IMR-90 (cell line): ENCODE results near the gene SYNPO. TPM values are rescaled to one million over a fixed set of nuclear protein-coding genes. Genes with fewer than 3 reads are reported as not detected.
A peak's percentile ranks its signal among the peaks of the same experiment; 100 is the strongest.

Source experiments
- ATAC-seq: fragments of 200-7000 bp; cut with Tn5 transposase; 2 replicates; pipeline ENCODE4 v1.9.1; 2020; ENCODE audit warnings: low read depth, mild to moderate bottlenecking, moderate library complexity
- BruUV-seq: library from RNA; stranded (reverse); fragments of 400-500 nt; replicated peaks from 2 replicates; lab custom pipeline; 2021; lab: Mats Ljungman, UMichigan
- CTCF ChIA-PET: fragments of 300-600 bp; formaldehyde crosslinking; extraction: SDS; loops from one replicate; lab custom pipeline; 2021; ENCODE audit warnings: antibody characterized with exemption; lab: Yijun Ruan, JAX
- POLR2A ChIA-PET: fragments of 300-600 bp; sonication (Branson Sonifier 250); formaldehyde crosslinking; loops from one replicate; lab custom pipeline; 2022; ENCODE audit warnings: antibody characterized with exemption; ENCODE audit not compliant: unreplicated experiment; lab: Charles Lee
- DNase-seq: peaks from one replicate; pipeline ENCODE4 v3.0.0; 2013
- H2AFZ ChIP-seq: replicated peaks from 2 replicates; pipeline ENCODE3; 2013; ENCODE audit warnings: low read length, mild to moderate bottlenecking; ENCODE audit not compliant: poor library complexity
- H2AK5ac ChIP-seq: 2 replicates; pipeline ENCODE4 v1.6.1; 2013; ENCODE audit warnings: low read depth, low read length, inconsistent platforms
- H2AK9ac ChIP-seq: replicated peaks from 2 replicates; pipeline ENCODE3; 2013; ENCODE audit warnings: mild to moderate bottlenecking, low read depth, low read length, moderate library complexity; ENCODE audit not compliant: poor library complexity
- H2BK120ac ChIP-seq: 2 replicates; pipeline ENCODE4 v1.6.1; 2013; ENCODE audit warnings: low read depth, low read length, inconsistent platforms
- H2BK15ac ChIP-seq: 3 replicates; pipeline ENCODE4 v1.6.1; 2013; ENCODE audit warnings: low read depth, low read length, inconsistent platforms
- H2BK20ac ChIP-seq: 2 replicates; pipeline ENCODE4 v1.6.1; 2013; ENCODE audit warnings: low read depth, mild to moderate bottlenecking, inconsistent platforms, low read length, moderate library complexity
- H2BK5ac ChIP-seq: 2 replicates; pipeline ENCODE4 v1.6.1; 2013; ENCODE audit warnings: mild to moderate bottlenecking, low read depth, low read length, inconsistent platforms; ENCODE audit not compliant: poor library complexity, severe bottlenecking
- H3K14ac ChIP-seq: replicated peaks from 2 replicates; pipeline ENCODE4 v1.6.1; 2013; ENCODE audit warnings: low read depth, low read length, inconsistent platforms
- H3K18ac ChIP-seq: 2 replicates; pipeline ENCODE4 v1.6.1; 2013; ENCODE audit warnings: low read depth, low read length, control low read depth
- H3K23ac ChIP-seq: 2 replicates; pipeline ENCODE4 v1.6.1; 2013; ENCODE audit warnings: low read depth, low read length, inconsistent platforms
- H3K27ac ChIP-seq: 2 replicates; pipeline ENCODE4 v1.5.1; 2013; ENCODE audit warnings: mild to moderate bottlenecking, control low read depth, low read length; ENCODE audit not compliant: insufficient read depth
- H3K27me3 ChIP-seq: 2 replicates; pipeline ENCODE4 v1.6.1; 2013; ENCODE audit warnings: low read length; ENCODE audit not compliant: control insufficient read depth, insufficient read depth
- H3K36me3 ChIP-seq: 2 replicates; pipeline ENCODE4 v1.6.1; 2013; ENCODE audit warnings: low read length, mixed read lengths; ENCODE audit not compliant: control insufficient read depth, insufficient read depth
- H3K4ac ChIP-seq: 2 replicates; pipeline ENCODE4 v1.6.1; 2013; ENCODE audit warnings: low read depth, low read length, inconsistent platforms
- H3K4me1 ChIP-seq: 2 replicates; pipeline ENCODE4 v1.6.1; 2013; ENCODE audit warnings: low read length, mixed read lengths; ENCODE audit not compliant: control insufficient read depth, insufficient read depth
- H3K4me2 ChIP-seq: 2 replicates; pipeline ENCODE4 v1.6.1; 2013; ENCODE audit warnings: low read depth, mild to moderate bottlenecking, control low read depth, low read length, moderate library complexity
- H3K4me3 ChIP-seq: 2 replicates; pipeline ENCODE4 v1.5.1; 2013; ENCODE audit warnings: low read depth, mild to moderate bottlenecking, control low read depth, low read length, moderate library complexity; ENCODE audit not compliant: insufficient read depth
- H3K56ac ChIP-seq: 2 replicates; pipeline ENCODE4 v1.6.1; 2013; ENCODE audit warnings: low read length, inconsistent platforms; ENCODE audit not compliant: insufficient read depth; ENCODE audit errors: extremely low read depth
- H3K79me1 ChIP-seq, 2 experiments: 2 replicates each; pipeline ENCODE4 v1.6.1; 2013; ENCODE audit warnings: low read length in 2 of 2, inconsistent platforms in 1 of 2, low read depth in 1 of 2
- H3K9ac ChIP-seq: 2 replicates; pipeline ENCODE4 v1.6.1; 2013; ENCODE audit warnings: low read depth, low read length, control low read depth
- H3K9me1 ChIP-seq: 2 replicates; pipeline ENCODE4 v1.6.1; 2013; ENCODE audit warnings: low read length, inconsistent platforms; ENCODE audit not compliant: insufficient read depth
- H3K9me3 ChIP-seq: 2 replicates; pipeline ENCODE4 v1.6.1; 2013; ENCODE audit warnings: low read length; ENCODE audit not compliant: control insufficient read depth, insufficient read depth
- H4K20me1 ChIP-seq: 2 replicates; pipeline ENCODE4 v1.6.1; 2013; ENCODE audit warnings: low read length, inconsistent platforms; ENCODE audit not compliant: insufficient read depth
- H4K5ac ChIP-seq: 2 replicates; pipeline ENCODE4 v1.6.1; 2013; ENCODE audit warnings: mild to moderate bottlenecking, low read depth, low read length, control low read depth
- H4K8ac ChIP-seq, 2 experiments: 2 replicates each; pipeline ENCODE4 v1.6.1; 2013; ENCODE audit warnings: low read depth in 2 of 2, low read length in 2 of 2, control low read depth in 1 of 2, inconsistent platforms in 1 of 2
- H4K91ac ChIP-seq: 2 replicates; pipeline ENCODE4 v1.6.1; 2013; ENCODE audit warnings: low read depth, low read length, inconsistent platforms; ENCODE audit not compliant: insufficient read depth
- BHLHE40 ChIP-seq: fragments of 150-350 bp; IDR thresholded peaks from 2 replicates; pipeline ENCODE4 v1.6.1; 2016; ENCODE audit warnings: mild to moderate bottlenecking, low read depth, low read length
- FOS ChIP-seq: fragments of 150-350 bp; IDR thresholded peaks from 2 replicates; pipeline ENCODE4 v1.6.1; 2016; ENCODE audit warnings: low read depth, low read length
- MAFK ChIP-seq: IDR thresholded peaks from 2 replicates; pipeline ENCODE4 v1.6.1; 2012; ENCODE audit warnings: low read depth, low read length, improper control_type of control experiment
- MAZ ChIP-seq: IDR thresholded peaks from 2 replicates; pipeline ENCODE4 v1.6.1; 2012; ENCODE audit warnings: low read depth, mild to moderate bottlenecking, low read length, improper control_type of control experiment, moderate library complexity, borderline replicate concordance
- MXI1 ChIP-seq: IDR thresholded peaks from 2 replicates; pipeline ENCODE4 v1.6.1; 2012; ENCODE audit warnings: low read depth, mild to moderate bottlenecking, low read length, moderate library complexity, borderline replicate concordance
- NFE2L2 ChIP-seq: fragments of 150-350 bp; IDR thresholded peaks from 2 replicates; pipeline ENCODE4 v1.6.1; 2016; ENCODE audit warnings: low read depth, mild to moderate bottlenecking, low read length
- RAD21 ChIP-seq: IDR thresholded peaks from 2 replicates; pipeline ENCODE4 v1.6.1; 2012; ENCODE audit warnings: low read length, improper control_type of control experiment
- RCOR1 ChIP-seq: IDR thresholded peaks from 2 replicates; pipeline ENCODE4 v1.6.1; 2012; ENCODE audit warnings: mild to moderate bottlenecking, low read length, improper control_type of control experiment; ENCODE audit not compliant: insufficient replicate concordance
- RFX5 ChIP-seq: IDR thresholded peaks from 2 replicates; pipeline ENCODE4 v1.8.0; 2012; ENCODE audit warnings: low read depth, mild to moderate bottlenecking, low read length, moderate library complexity
- WGBS, 2 experiments: methylation state at CpG; one replicate each; pipeline versions ENCODE4 v1.1.5 to v1.1.7; 2013; ENCODE audit warnings: missing lambda C conversion rate in 2 of 2; ENCODE audit not compliant: insufficient read length in 1 of 2; ENCODE audit errors: extremely low coverage in 2 of 2; 5-methylcytosine and 5-hydroxymethylcytosine counted together
- dilution Hi-C: fragments of 300-500 bp; cut with HindIII; formaldehyde crosslinking; loops from one replicate; pipeline ENCODE4 v1.14.3; 2018; ENCODE audit warnings: low sequenced_read_pairs; ENCODE audit not compliant: unreplicated experiment
- in situ Hi-C: fragments of 300-500 bp; cut with MboI; formaldehyde crosslinking; loops from 3 replicates; pipeline ENCODE4 v1.14.3; 2019; ENCODE audit warnings: low sequenced_read_pairs, inconsistent platforms, mixed read lengths
- intact Hi-C: fragments of 100-400 bp; cut with micrococcal nuclease; formaldehyde crosslinking; loops from 2 replicates; pipeline ENCODE4 v1.10.0; 2022
- polyA plus RNA-seq, 3 experiments: library from polyadenylated mRNA; depleted of rRNA; stranded (reverse); fragments of >200 nt; gene quantifications; 2 replicates each; pipeline ENCODE4 v1.2.3, GENCODE V29; 2012; ENCODE audit warnings: low replicate concordance in 1 of 3
- total RNA-seq: library from RNA; depleted of rRNA; stranded (reverse); fragments of >200 nt; gene quantifications from 2 replicates; pipeline ENCODE4 v1.2.3, GENCODE V29; 2012
- TF ChIP-seq, protein P1 (sequence below): fragments of 150-350 bp; IDR thresholded peaks from 2 replicates; pipeline ENCODE4 v1.6.1; 2017; ENCODE audit warnings: mild to moderate bottlenecking, antibody characterized with exemption, low read length, low read depth

The SYNPO gene
- total and polyA plus RNA-seq, 2 of the 4 experiments (the other 2 are of a cell fraction), result 3.0 to 24.8 TPM

DNA sequence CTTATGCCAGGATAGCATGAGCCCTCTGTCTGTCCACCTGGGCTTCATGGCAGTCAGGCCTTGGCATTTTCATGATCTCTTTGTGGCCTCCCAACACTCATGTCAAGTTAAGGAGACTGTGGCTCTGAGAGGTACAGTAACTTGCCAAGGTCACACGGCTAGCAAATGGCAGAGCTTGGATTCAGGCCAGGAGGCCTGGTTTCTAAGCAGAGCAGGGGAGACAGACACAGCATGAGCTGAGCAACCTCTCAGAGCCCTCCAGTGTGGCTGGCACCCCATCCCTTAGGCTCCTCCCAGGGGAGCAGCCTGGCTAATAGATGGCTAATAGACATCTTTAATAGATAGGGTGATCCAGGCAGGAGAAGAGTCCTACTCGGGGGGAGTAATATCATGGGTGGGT lies 4.1 kb downstream of the SYNPO start:
- H2AFZ ChIP-seq, result no peak overlapping the region
- H3K79me1 ChIP-seq, result peaks cover 19 to 63% of the 10 kb centered on the region in 2 experiments
- peaks cover 31% of the 10 kb centered on the region for H3K9me1 ChIP-seq
- H2AK9ac ChIP-seq, result no peak overlapping the region
- H3K23ac ChIP-seq, result peak overlapping the region; percentile 39; the same call in 1 of the 2 replicates
- H3K4me1 ChIP-seq, result peaks cover 36% of the 10 kb centered on the region
- peaks cover 21% of the 10 kb centered on the region for H3K36me3 ChIP-seq
- H4K91ac ChIP-seq, result peak overlapping the region; percentile 60
- DNase-seq (no peak), ATAC-seq (no peak)
- H3K9ac ChIP-seq, result peak overlapping the region; percentile 24
- dilution Hi-C loops (no loop called here), intact Hi-C loops (loop anchor here (5.0 kb wide), 1 partner anchor 172 kb away; no protein-coding TSS in a partner anchor), in situ Hi-C loops (no loop called here)
- POLR2A ChIA-PET, result interaction anchor here (1.0 kb wide), 1 partner anchor 9 kb away, joined by 3 read pairs; no protein-coding TSS in a partner anchor
- peak overlapping the region; percentile 34 for H3K14ac ChIP-seq
- H2BK5ac ChIP-seq, result peak overlapping the region; percentile 21
- no TSS peak for BruUV-seq
- CTCF ChIA-PET, result interaction anchor here (0.6 to 1.1 kb wide), 2 partner anchors 13 to 100 kb away, joined by 3 read pairs; no protein-coding TSS in a partner anchor
- H2BK20ac ChIP-seq, result peak overlapping the region; percentile 16; the same call in 1 of the 2 replicates
- no peak overlapping the region for H3K4me3 ChIP-seq
- no peak for TF ChIP-seq MAZ
- no peak for TF ChIP-seq MAFK
- TF ChIP-seq RFX5, result no peak
- TF ChIP-seq RAD21, result no peak
- TF ChIP-seq RCOR1, result no peak
- TF ChIP-seq, protein P1, sequence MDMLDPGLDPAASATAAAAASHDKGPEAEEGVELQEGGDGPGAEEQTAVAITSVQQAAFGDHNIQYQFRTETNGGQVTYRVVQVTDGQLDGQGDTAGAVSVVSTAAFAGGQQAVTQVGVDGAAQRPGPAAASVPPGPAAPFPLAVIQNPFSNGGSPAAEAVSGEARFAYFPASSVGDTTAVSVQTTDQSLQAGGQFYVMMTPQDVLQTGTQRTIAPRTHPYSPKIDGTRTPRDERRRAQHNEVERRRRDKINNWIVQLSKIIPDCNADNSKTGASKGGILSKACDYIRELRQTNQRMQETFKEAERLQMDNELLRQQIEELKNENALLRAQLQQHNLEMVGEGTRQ, result no peak
- TF ChIP-seq FOS, result no peak
- TF ChIP-seq MXI1, result no peak
- TF ChIP-seq NFE2L2, result no peak
- no peak for TF ChIP-seq BHLHE40
- H3K18ac ChIP-seq, result peak overlapping the region; percentile 58
- H4K20me1 ChIP-seq, result peaks cover 39% of the 10 kb centered on the region
- peak overlapping the region; percentile 19 for H3K4me2 ChIP-seq
- peak overlapping the region; percentile 17; the same call in 1 of the 2 replicates for H4K5ac ChIP-seq
- peak overlapping the region; percentile 11 to 43; a peak in 1 of 4 replicates for H4K8ac ChIP-seq
- H2BK15ac ChIP-seq, result peak overlapping the region; percentile 67; the same call in 1 of the 3 replicates
- H2AK5ac ChIP-seq, result peak overlapping the region; percentile 65
- WGBS, 2 experiments, result 0% methylated on average over 1 of the region's 2 CpGs; no CpG with 5 or more reads in 1 of the 2 experiments
- peak overlapping the region; percentile 48 for H2BK120ac ChIP-seq
- H3K56ac ChIP-seq, result no peak overlapping the region
- peak overlapping the region; percentile 52 for H3K4ac ChIP-seq
- no peak overlapping the region; the same call in 1 of the 2 replicates for H3K27ac ChIP-seq
- H3K9me3 ChIP-seq, result no peaks in the 10 kb centered on the region
- H3K27me3 ChIP-seq, result no peaks in the 10 kb centered on the region
